ENCODE data around the gene ARHGEF37.
"Not testable (repeated sequence)": the region's sequence is repeated elsewhere in the genome, so short reads cannot be mapped to it uniquely, and the experiment has no call there.

The ARHGEF37 gene

DNA sequence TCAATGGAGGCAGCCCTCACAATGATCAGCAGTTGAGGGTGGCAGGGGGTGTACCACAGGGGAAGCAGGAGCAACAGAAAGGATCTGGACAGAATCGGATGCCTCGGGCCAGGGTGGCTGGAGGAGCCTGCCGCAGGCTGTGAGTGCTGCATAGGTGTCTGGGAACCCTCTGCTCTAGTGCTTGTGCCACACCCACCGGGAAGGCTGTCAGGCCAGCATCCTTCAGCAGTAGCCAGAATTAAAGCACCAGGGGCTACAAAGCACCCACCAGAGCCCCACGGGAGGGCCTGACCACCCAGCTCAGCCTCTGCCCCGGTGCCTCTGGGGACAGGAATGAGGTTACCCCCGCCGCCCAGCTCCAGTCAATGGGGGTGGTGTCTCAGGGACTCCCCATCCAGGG is 49.0 kb downstream of the ARHGEF37 start:
- no peak for DNase-seq

DNA sequence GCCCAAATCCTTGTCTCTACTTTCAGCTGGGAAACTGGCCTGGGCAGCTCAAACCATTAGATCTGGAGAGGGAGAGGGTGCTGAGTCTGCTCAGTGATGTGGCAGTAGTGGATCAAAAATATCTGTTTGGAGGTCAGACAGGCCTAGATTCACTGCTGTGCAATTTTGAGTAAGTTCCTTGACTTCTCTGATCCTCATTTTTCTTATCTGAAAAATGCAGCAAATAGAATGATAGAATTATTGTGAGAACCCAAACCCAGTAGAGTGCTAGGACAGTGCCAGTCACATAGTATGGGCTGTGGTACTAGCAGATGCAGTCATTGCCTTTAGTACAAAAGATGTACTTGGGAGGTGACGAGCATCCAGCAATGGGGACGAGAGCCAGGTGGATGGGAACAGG is 50.2 kb downstream of the ARHGEF37 start:
- no peak for DNase-seq

- DNase-seq = peak; percentile 58
Observed at GRCh38 chr5:149632311-149633251, 51.3 kb downstream of the ARHGEF37 start.

GRCh38 chr5:149633476-149634350 is 52.4 kb downstream of the ARHGEF37 start:
- no peak for DNase-seq

DNA sequence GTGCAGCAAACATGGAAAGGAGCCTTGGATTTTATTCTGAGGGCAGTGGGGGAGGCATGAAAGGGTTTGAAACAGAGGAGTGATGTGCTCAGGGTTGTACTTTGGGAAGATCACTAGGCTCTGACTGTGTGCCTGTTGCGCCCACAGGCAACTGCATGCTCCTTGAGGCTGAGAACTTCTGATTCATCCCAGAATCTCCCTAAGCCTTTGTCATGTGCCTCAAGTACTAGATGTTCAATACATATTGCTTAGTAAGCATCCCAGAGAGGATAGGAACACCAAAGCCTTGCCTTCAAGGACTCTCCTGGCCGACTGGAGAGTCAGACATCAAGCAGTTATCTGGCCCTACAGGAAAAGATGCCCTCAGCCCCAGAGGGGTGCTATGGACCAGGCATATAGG is 54.1 kb downstream of the ARHGEF37 start:
- no peak for DNase-seq

- DNase-seq = no peak
Observed at GRCh38 chr5:149636191-149636860, 55.0 kb downstream of the ARHGEF37 start.

DNA sequence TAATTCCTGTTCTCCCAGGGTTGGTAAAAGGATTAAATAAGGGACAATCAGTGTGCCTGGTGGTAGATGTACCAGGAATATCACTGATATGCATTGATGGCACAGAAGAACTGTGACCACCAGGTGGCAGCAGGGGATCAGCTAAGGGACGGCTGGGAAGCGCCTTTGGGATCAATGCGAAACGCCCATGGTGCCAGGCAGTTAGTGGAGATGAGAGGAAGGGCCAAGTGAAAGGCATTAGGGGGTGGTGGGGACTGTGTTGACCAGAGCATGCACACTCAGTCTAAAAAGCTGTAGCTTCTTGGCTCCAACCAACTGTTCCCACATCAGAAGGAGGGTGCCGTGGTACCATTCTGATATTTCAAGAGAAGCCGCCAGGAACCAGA is 55.6 kb downstream of the ARHGEF37 start:
- DNase-seq = peak; percentile 41

GRCh38 chr5:149638136-149638535 is 56.8 kb downstream of the ARHGEF37 start:
- DNase-seq = no peak

- DNase-seq = no peak
Observed at GRCh38 chr5:149638546-149639241, 57.4 kb downstream of the ARHGEF37 start.

GRCh38 chr5:149639737-149640136 is 58.4 kb downstream of the ARHGEF37 start:
- no peak for DNase-seq

GRCh38 chr5:149640350-149640999 is 59.2 kb downstream of the ARHGEF37 start:
- DNase-seq = no peak

DNA sequence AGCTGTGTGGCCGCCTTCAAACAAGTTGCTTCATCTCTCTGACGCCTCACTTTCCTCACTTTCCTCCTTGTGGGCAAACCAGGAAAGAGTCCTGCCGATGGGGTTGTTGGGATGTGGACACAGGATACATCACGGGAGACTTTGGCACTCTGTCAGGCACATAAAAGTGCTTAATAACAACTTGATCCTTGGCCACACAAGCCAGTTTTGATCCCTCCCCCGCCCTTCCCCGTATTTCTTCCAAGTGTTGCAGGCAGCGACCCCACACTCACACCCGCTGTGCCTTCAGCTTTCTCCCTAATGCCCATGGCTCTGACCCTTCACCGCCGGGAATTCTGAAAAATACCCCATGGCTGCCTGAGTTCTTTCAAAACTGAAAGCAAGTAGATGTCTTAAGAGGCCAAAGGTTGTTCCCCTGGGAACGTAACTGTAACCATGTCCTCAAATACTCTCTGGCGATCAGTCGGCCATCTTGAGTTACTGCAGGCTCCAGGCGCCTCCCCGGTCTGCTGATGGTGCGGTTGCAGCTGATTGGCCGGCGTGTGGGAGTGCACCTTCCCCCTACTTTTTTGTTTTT is 59.8 kb downstream of the ARHGEF37 start:
- no peak for DNase-seq

DNA sequence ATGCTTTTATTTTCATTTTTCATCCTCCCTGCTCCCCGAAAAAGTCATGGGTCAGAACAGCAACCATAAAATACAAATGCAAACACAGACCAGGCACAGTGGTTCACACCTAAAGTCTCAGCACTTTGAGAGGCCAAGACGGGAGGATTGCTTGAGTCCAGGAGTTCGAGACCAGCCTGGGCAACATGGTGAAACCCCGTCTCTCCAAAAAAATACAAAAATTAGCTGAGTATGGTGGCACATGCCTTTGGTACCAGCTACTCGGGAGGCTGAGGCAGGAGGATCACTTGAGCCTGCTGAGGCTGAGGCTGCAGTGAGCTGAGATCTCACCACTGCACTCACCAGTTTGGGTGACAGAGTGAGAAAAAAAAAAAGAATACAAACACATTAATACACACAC is 60.3 kb downstream of the ARHGEF37 start:
- DNase-seq = no peak

GRCh38 chr5:149643781-149644180 is 62.5 kb downstream of the ARHGEF37 start:
- no peak for DNase-seq

- no peak for DNase-seq
Observed at GRCh38 chr5:149644629-149645028, 63.3 kb downstream of the ARHGEF37 start.

DNA sequence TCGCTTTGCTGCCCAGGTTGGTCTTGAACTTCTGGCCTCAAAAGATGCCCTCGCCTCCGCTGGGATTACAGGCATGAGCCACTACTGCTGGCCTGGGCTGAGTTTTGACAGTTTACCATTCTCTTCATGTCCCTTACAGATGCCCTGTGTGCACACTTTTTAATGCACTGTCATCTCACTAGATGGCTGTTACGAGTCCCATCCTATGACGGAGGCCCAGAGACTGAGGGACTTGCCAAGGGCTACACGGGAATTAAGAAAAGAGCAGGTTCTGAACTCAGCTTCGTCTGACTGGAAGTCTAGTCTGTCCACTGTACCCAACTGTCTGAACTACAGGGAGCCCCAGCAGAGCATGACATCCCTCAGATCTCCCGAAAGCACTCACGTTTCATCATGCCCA is 63.9 kb downstream of the ARHGEF37 start:
- no peak for DNase-seq

DNA sequence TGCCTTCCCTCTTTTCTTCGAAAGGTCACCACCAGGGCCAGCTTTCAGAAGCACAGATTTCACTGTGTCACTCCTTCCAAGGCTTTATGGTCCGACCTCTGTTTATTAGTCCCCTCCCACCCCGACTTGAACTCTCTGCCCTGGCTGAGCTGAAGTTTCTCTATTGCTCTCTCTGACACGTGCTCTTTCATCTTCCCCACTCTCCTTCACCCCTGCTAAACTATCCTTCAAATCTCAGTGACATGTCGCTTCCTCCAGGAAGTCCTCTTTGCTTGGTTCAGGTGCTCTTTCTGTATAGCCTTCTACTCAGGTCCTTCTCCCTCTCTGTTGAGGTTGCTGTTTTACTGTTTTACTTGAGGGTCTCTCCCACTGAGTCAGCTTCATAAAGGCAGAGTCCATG is 64.4 kb downstream of the ARHGEF37 start:
- no peak for DNase-seq

GRCh38 chr5:149646564-149646963 is 65.3 kb downstream of the ARHGEF37 start:
- peak; percentile 16 for DNase-seq

DNA sequence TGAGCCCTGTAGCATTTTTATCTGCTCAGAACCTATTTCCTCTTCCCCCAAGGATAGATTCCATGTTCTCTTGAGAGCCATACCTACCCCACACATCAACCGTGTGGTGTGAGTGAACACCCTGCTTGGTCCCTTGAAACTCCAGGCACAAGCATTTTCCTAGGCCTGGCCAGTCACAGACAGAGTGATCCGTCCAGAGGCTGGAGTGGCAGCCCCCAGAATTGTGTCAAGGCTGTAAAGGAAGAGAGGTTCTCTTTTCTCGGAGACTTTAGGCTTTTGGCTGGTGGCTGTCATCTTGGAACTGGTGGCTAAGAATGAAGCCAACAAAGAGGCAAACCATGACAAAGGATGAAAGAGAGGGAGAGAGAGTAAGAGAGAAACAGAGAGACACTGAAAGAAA is 66.0 kb downstream of the ARHGEF37 start:
- no peak for DNase-seq

GRCh38 chr5:149648464-149649393 is 67.4 kb downstream of the ARHGEF37 start:
- DNase-seq = not testable (repeated sequence)
